Activated T-helper 1 cell treated with anti-CD3 and anti-CD28 coated beads, Interleukin-2, amount 50 U/mL, for 16 hours (primary cell): ENCODE measurements around the gene LLCFC1.

ENCODE experiments used
- DNase-seq, 2 donors: peaks; one replicate each; pipeline ENCODE4 v3.0.0-alpha.2; 2020; ENCODE audit warnings: low read depth in 1 of 2, low spot score in 1 of 2

LLCFC1 gene

DNA sequence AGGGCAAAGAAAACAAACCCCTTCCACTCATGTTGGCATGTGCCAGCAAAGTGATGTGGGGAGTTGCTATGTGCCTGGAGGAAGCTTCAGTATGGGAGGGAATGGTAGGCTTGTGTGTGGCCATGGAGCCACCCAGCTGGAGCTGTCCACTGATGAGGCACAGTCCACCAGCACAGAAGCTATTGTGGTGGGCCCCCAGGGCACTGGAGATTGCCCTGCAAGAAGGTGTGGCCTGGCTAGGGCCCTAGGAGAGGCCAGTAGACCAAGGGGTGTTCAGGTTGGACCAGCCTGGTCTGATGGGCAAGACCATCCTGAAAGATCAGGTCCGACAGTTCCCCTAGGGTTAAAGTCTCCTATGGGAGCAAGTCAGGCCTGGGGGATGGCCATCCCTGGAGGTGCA is 45.0 kb downstream of the LLCFC1 start:
- no peak for DNase-seq
